Astrocyte (in vitro differentiated cells and primary cell): ENCODE results near the gene KCNMB2. TPM values are rescaled to one million over a fixed set of nuclear protein-coding genes. Genes with fewer than 3 reads are reported as not detected.

Source experiments
- DNase-seq: peaks from one replicate; pipeline ENCODE4 v3.0.0-alpha.2; 2010; ENCODE audit warnings: low read depth
- FAIRE-seq: peaks from 2 replicates; lab custom pipeline; 2011; peaks lifted over from hg19 to GRCh38; lab: Jason Lieb, UNC
- H2AFZ ChIP-seq: 2 replicates; pipeline ENCODE4 v1.6.0; 2012; ENCODE audit warnings: low read depth, low read length, inconsistent platforms
- H3K27ac ChIP-seq: 2 replicates; pipeline ENCODE4 v1.5.1; 2011; ENCODE audit warnings: low read depth, low read length, inconsistent platforms
- H3K27me3 ChIP-seq: 2 replicates; pipeline ENCODE4 v1.6.0; 2011; ENCODE audit warnings: low read length, inconsistent platforms; ENCODE audit not compliant: insufficient read depth
- H3K36me3 ChIP-seq: 2 replicates; pipeline ENCODE4 v1.5.1; 2011; ENCODE audit warnings: low read length, inconsistent platforms; ENCODE audit not compliant: insufficient read depth
- H3K4me1 ChIP-seq: 2 replicates; pipeline ENCODE4 v1.5.1; 2011; ENCODE audit warnings: low read length, inconsistent platforms; ENCODE audit not compliant: insufficient read depth
- H3K4me2 ChIP-seq: 2 replicates; pipeline ENCODE4 v1.6.0; 2012; ENCODE audit warnings: low read length, inconsistent platforms
- H3K4me3 ChIP-seq: 2 replicates; pipeline ENCODE4 v1.5.1; 2011; ENCODE audit warnings: low read depth, mild to moderate bottlenecking, low read length, inconsistent platforms; ENCODE audit not compliant: insufficient read depth
- H3K79me2 ChIP-seq: 2 replicates; pipeline ENCODE4 v1.6.0; 2012; ENCODE audit warnings: mild to moderate bottlenecking, low read length, inconsistent platforms; ENCODE audit not compliant: insufficient read depth
- H3K9ac ChIP-seq: 2 replicates; pipeline ENCODE4 v1.6.0; 2012; ENCODE audit warnings: mild to moderate bottlenecking, low read length, inconsistent platforms
- H3K9me3 ChIP-seq: 2 replicates; pipeline ENCODE4 v1.5.1; 2012; ENCODE audit warnings: low read depth, mild to moderate bottlenecking, low read length, inconsistent platforms; ENCODE audit not compliant: insufficient read depth
- H4K20me1 ChIP-seq: 2 replicates; pipeline ENCODE4 v1.6.0; 2012; ENCODE audit warnings: low read length, inconsistent platforms; ENCODE audit not compliant: insufficient read depth
- H3K27ac Mint-ChIP-seq: one replicate; pipeline ENCODE4 v1.8.0; 2021; ENCODE audit warnings: mild to moderate bottlenecking, mixed read lengths; ENCODE audit not compliant: unreplicated experiment
- H3K27me3 Mint-ChIP-seq: one replicate; pipeline ENCODE4 v1.8.0; 2021; ENCODE audit warnings: low read depth, mixed read lengths; ENCODE audit not compliant: unreplicated experiment
- H3K36me3 Mint-ChIP-seq: one replicate; pipeline ENCODE4 v1.8.0; 2021; ENCODE audit warnings: low read depth, mixed read lengths; ENCODE audit not compliant: unreplicated experiment
- H3K4me1 Mint-ChIP-seq: one replicate; pipeline ENCODE4 v1.8.0; 2021; ENCODE audit warnings: low read depth, mixed read lengths; ENCODE audit not compliant: unreplicated experiment
- H3K4me3 Mint-ChIP-seq: one replicate; pipeline ENCODE4 v1.8.0; 2021; ENCODE audit warnings: mild to moderate bottlenecking, moderate library complexity, mixed read lengths; ENCODE audit not compliant: unreplicated experiment
- H3K9me3 Mint-ChIP-seq: one replicate; pipeline ENCODE4 v1.8.0; 2021; ENCODE audit warnings: mild to moderate bottlenecking, mixed read lengths; ENCODE audit not compliant: unreplicated experiment
- EZH2 ChIP-seq: IDR thresholded peaks from 2 replicates; pipeline ENCODE4 v1.6.1; 2012; ENCODE audit warnings: mild to moderate bottlenecking, low read length, inconsistent platforms; ENCODE audit not compliant: insufficient read depth
- total RNA-seq: library from RNA; stranded (reverse); gene quantifications from 2 replicates; pipeline ENCODE4 v1.2.1, GENCODE V29; 2021
- TF ChIP-seq, protein P1 (sequence below): IDR thresholded peaks from 2 replicates; pipeline ENCODE4 v1.5.1; 2011; ENCODE audit warnings: low read depth, mild to moderate bottlenecking, inconsistent platforms, low read length, moderate library complexity; ENCODE audit not compliant: insufficient read depth

Gene KCNMB2
- total RNA-seq, 1 donor from 2014 or later, result not detected

DNA sequence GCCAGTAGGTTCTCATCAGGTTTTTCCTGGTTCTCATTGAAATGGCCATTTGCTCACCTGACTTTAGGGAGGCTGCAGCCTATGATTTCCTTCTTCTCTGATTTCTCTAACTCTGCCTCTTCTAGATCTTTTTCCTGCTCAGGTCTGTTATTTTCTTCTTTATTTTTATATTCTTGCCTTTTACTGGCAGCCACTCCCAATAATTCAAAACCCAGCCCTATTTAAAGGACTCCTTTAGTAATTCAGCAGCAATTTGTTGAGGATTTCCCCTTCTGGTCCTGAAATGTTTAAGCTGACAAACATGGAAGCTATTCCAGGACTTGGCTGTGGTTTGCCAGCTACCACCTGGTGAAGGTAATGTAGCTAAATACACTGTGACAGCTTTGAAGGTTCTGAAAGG lies 333.8 kb downstream of the KCNMB2 start:
- Histone ChIP-seq H3K27me3 (no peaks in the 10 kb centered on the region), H3K27ac (no peak overlapping the region), H3K9me3 (no peaks in the 10 kb centered on the region), H3K4me1 (no peaks in the 10 kb centered on the region), H3K4me3 (no peak overlapping the region), H4K20me1 (no peaks in the 10 kb centered on the region), H3K9ac (no peak overlapping the region), H3K36me3 (no peaks in the 10 kb centered on the region), H2AFZ (no peak overlapping the region), H3K4me2 (no peak overlapping the region), H3K79me2 (no peaks in the 10 kb centered on the region)
- H3K4me1 Mint-ChIP-seq, result no peaks in the 10 kb centered on the region
- H3K36me3 Mint-ChIP-seq, result no peaks in the 10 kb centered on the region
- FAIRE-seq (no peak), DNase-seq (no peak)
- no peak overlapping the region for H3K4me3 Mint-ChIP-seq
- TF ChIP-seq, protein P1, sequence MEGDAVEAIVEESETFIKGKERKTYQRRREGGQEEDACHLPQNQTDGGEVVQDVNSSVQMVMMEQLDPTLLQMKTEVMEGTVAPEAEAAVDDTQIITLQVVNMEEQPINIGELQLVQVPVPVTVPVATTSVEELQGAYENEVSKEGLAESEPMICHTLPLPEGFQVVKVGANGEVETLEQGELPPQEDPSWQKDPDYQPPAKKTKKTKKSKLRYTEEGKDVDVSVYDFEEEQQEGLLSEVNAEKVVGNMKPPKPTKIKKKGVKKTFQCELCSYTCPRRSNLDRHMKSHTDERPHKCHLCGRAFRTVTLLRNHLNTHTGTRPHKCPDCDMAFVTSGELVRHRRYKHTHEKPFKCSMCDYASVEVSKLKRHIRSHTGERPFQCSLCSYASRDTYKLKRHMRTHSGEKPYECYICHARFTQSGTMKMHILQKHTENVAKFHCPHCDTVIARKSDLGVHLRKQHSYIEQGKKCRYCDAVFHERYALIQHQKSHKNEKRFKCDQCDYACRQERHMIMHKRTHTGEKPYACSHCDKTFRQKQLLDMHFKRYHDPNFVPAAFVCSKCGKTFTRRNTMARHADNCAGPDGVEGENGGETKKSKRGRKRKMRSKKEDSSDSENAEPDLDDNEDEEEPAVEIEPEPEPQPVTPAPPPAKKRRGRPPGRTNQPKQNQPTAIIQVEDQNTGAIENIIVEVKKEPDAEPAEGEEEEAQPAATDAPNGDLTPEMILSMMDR, result no peak
- TF ChIP-seq EZH2, result no peak
- no peak overlapping the region for H3K27ac Mint-ChIP-seq
- no peaks in the 10 kb centered on the region for H3K27me3 Mint-ChIP-seq
- no peaks in the 10 kb centered on the region for H3K9me3 Mint-ChIP-seq

- H4K20me1 ChIP-seq, result no peaks in the 10 kb centered on the region
- H3K36me3 ChIP-seq, result no peaks in the 10 kb centered on the region
- no peaks in the 10 kb centered on the region for H3K9me3 ChIP-seq
- no peaks in the 10 kb centered on the region for H3K27me3 ChIP-seq
- Mint-ChIP-seq H3K9me3 (no peaks in the 10 kb centered on the region), H3K4me3 (no peak overlapping the region), H3K27ac (no peak overlapping the region), H3K4me1 (no peaks in the 10 kb centered on the region), H3K27me3 (no peaks in the 10 kb centered on the region), H3K36me3 (no peaks in the 10 kb centered on the region)
- no peak overlapping the region for H3K4me2 ChIP-seq
- no peak overlapping the region for H2AFZ ChIP-seq
- H3K9ac ChIP-seq, result no peak overlapping the region
- no peak overlapping the region for H3K4me3 ChIP-seq
- no peaks in the 10 kb centered on the region for H3K4me1 ChIP-seq
- no peak for TF ChIP-seq EZH2
- TF ChIP-seq, protein P1, result no peak
- FAIRE-seq (no peak), DNase-seq (no peak)
- H3K27ac ChIP-seq, result no peak overlapping the region
- H3K79me2 ChIP-seq, result no peaks in the 10 kb centered on the region
These were observed 338.9 kb downstream of the KCNMB2 start for GRCh38 chr3:178875157-178875556.

- FAIRE-seq, result no peak
- H3K4me3 Mint-ChIP-seq, result no peak overlapping the region
- TF ChIP-seq, protein P1, result no peak
- no peak for TF ChIP-seq EZH2
- Histone ChIP-seq H2AFZ (no peak overlapping the region), H3K9ac (no peak overlapping the region), H3K4me2 (no peak overlapping the region), H3K36me3 (no peaks in the 10 kb centered on the region), H4K20me1 (no peaks in the 10 kb centered on the region), H3K27me3 (no peaks in the 10 kb centered on the region), H3K27ac (no peak overlapping the region), H3K4me3 (no peak overlapping the region), H3K79me2 (no peaks in the 10 kb centered on the region), H3K4me1 (no peaks in the 10 kb centered on the region), H3K9me3 (no peaks in the 10 kb centered on the region)
- peaks cover 1% of the 10 kb centered on the region for H3K4me1 Mint-ChIP-seq
- no peaks in the 10 kb centered on the region for H3K27me3 Mint-ChIP-seq
- H3K9me3 Mint-ChIP-seq, result no peaks in the 10 kb centered on the region
- H3K27ac Mint-ChIP-seq, result no peak overlapping the region
- no peaks in the 10 kb centered on the region for H3K36me3 Mint-ChIP-seq
- no peak for DNase-seq
These were observed 339.6 kb downstream of the KCNMB2 start for GRCh38 chr3:178875836-178876235.
